ENCODE data around the gene ACVR2B. TPM values are rescaled to one million over a fixed set of nuclear protein-coding genes. Genes with fewer than 3 reads are reported as not detected.
A peak's percentile ranks its signal among the peaks of the same experiment; 100 is the strongest.

Gene ACVR2B
- total RNA-seq, 2 experiments from 2014 or later, result 7.2 to 7.8 TPM

GRCh38 chr3:38479431-38480092 lies 25.9 kb downstream of the ACVR2B start:
- TF ChIP-seq, protein P1, sequence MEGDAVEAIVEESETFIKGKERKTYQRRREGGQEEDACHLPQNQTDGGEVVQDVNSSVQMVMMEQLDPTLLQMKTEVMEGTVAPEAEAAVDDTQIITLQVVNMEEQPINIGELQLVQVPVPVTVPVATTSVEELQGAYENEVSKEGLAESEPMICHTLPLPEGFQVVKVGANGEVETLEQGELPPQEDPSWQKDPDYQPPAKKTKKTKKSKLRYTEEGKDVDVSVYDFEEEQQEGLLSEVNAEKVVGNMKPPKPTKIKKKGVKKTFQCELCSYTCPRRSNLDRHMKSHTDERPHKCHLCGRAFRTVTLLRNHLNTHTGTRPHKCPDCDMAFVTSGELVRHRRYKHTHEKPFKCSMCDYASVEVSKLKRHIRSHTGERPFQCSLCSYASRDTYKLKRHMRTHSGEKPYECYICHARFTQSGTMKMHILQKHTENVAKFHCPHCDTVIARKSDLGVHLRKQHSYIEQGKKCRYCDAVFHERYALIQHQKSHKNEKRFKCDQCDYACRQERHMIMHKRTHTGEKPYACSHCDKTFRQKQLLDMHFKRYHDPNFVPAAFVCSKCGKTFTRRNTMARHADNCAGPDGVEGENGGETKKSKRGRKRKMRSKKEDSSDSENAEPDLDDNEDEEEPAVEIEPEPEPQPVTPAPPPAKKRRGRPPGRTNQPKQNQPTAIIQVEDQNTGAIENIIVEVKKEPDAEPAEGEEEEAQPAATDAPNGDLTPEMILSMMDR (conservative IDR thresholded peaks at IDR 0.05; ENCODE audit: low read length), result peak; percentile 92
- TF ChIP-seq EZH2phosphoT487 (IDR thresholded peaks at IDR 0.05; ENCODE audit: borderline replicate concordance, low read depth, low read length), result no peak
- Histone ChIP-seq H2AFZ (ENCODE audit: low read length) (no peak overlapping the region), H3K4me2 (ENCODE audit: low read length) (no peak overlapping the region), H3K4me1 (ENCODE audit: insufficient read depth, low read length, poor library complexity, severe bottlenecking) (no peaks in the 10 kb centered on the region), H4K20me1 (ENCODE audit: insufficient read depth, low read length) (peaks cover under 1% of the 10 kb centered on the region; the same call in 1 of the 2 replicates), H3K4me3 (ENCODE audit: low read depth, low read length, poor library complexity, severe bottlenecking) (no peak overlapping the region), H3K36me3 (ENCODE audit: insufficient read depth, low read length) (peaks cover 10% of the 10 kb centered on the region; the same call in 1 of the 2 replicates), H3K9me2 (ENCODE audit: insufficient read depth, low read length) (no peaks in the 10 kb centered on the region), H3K79me2 (ENCODE audit: insufficient read depth, low read depth, low read length) (no peaks in the 10 kb centered on the region), H3K27ac (ENCODE audit: low read depth, low read length, poor library complexity, severe bottlenecking) (no peak overlapping the region), H3K9me3 (ENCODE audit: low read length) (no peaks in the 10 kb centered on the region)
- ChIA-PET POLR2A (interaction anchor here (0.6 kb wide), 1 partner anchor 17 kb away, joined by 4 read pairs; no protein-coding TSS in a partner anchor), CTCF (ENCODE audit: unreplicated experiment) (no interaction called here)
- no TSS peak for BruUV-seq (replicated peaks)
- intact Hi-C loops (cut with micrococcal nuclease; ENCODE audit: unreplicated experiment), result loop anchor here (1.0 kb wide), 2 partner anchors 133 to 361 kb away; partner anchors contain the start of gene XYLB
- DNase-seq (ENCODE audit: low spot score), result peak; percentile 53

- no peaks in the 10 kb centered on the region for H3K9me3 ChIP-seq (ENCODE audit: low read length)
- DNase-seq (ENCODE audit: low spot score), result no peak
- H3K79me2 ChIP-seq (ENCODE audit: insufficient read depth, low read depth, low read length), result no peaks in the 10 kb centered on the region
- ChIA-PET POLR2A (interaction anchor here (0.6 kb wide), 1 partner anchor 17 kb away, joined by 4 read pairs; no protein-coding TSS in a partner anchor), CTCF (ENCODE audit: unreplicated experiment) (no interaction called here)
- no peaks in the 10 kb centered on the region for H3K9me2 ChIP-seq (ENCODE audit: insufficient read depth, low read length)
- no peak overlapping the region for H3K4me3 ChIP-seq (ENCODE audit: low read depth, low read length, poor library complexity, severe bottlenecking)
- intact Hi-C loops (cut with micrococcal nuclease; ENCODE audit: unreplicated experiment), result loop anchor here (1.0 kb wide), 1 partner anchor 134 kb away; the partner anchor contains the start of gene XYLB
- no TSS peak for BruUV-seq (replicated peaks)
- TF ChIP-seq EZH2phosphoT487 (IDR thresholded peaks at IDR 0.05; ENCODE audit: borderline replicate concordance, low read depth, low read length), result no peak
- TF ChIP-seq, protein P1 (conservative IDR thresholded peaks at IDR 0.05; ENCODE audit: low read length), result peak; percentile 39; the same call in 1 of the 2 replicates
- H3K36me3 ChIP-seq (ENCODE audit: insufficient read depth, low read length), result peaks cover 10% of the 10 kb centered on the region; the same call in 1 of the 2 replicates
- no peak overlapping the region for H3K27ac ChIP-seq (ENCODE audit: low read depth, low read length, poor library complexity, severe bottlenecking)
- H2AFZ ChIP-seq (ENCODE audit: low read length), result no peak overlapping the region
- H4K20me1 ChIP-seq (ENCODE audit: insufficient read depth, low read length), result no peaks in the 10 kb centered on the region; the same call in 1 of the 2 replicates
- H3K4me1 ChIP-seq (ENCODE audit: insufficient read depth, low read length, poor library complexity, severe bottlenecking), result no peaks in the 10 kb centered on the region
- H3K4me2 ChIP-seq (ENCODE audit: low read length), result no peak overlapping the region
Measured at GRCh38 chr3:38480093-38480445, 26.4 kb downstream of the ACVR2B start.

- H3K9me3 ChIP-seq (ENCODE audit: low read length), result no peaks in the 10 kb centered on the region
- no peaks in the 10 kb centered on the region for H3K9me2 ChIP-seq (ENCODE audit: insufficient read depth, low read length)
- H4K20me1 ChIP-seq (ENCODE audit: insufficient read depth, low read length), result no peaks in the 10 kb centered on the region; the same call in 1 of the 2 replicates
- CTCF ChIA-PET (ENCODE audit: unreplicated experiment), result interaction anchor here (0.5 kb wide), 2 partner anchors 43 to 362 kb away, joined by 3 read pairs; no protein-coding TSS in a partner anchor
- no peaks in the 10 kb centered on the region for H3K4me1 ChIP-seq (ENCODE audit: insufficient read depth, low read length, poor library complexity, severe bottlenecking)
- H3K27ac ChIP-seq (ENCODE audit: low read depth, low read length, poor library complexity, severe bottlenecking), result no peak overlapping the region
- H3K4me3 ChIP-seq (ENCODE audit: low read depth, low read length, poor library complexity, severe bottlenecking), result no peak overlapping the region
- H3K79me2 ChIP-seq (ENCODE audit: insufficient read depth, low read depth, low read length), result no peaks in the 10 kb centered on the region
- BruUV-seq (replicated peaks), result no TSS peak
- no peak for TF ChIP-seq EZH2phosphoT487 (IDR thresholded peaks at IDR 0.05; ENCODE audit: borderline replicate concordance, low read depth, low read length)
- TF ChIP-seq, protein P1 (conservative IDR thresholded peaks at IDR 0.05; ENCODE audit: low read length), result no peak
- H2AFZ ChIP-seq (ENCODE audit: low read length), result no peak overlapping the region
- intact Hi-C loops (cut with micrococcal nuclease; ENCODE audit: unreplicated experiment), result loop anchor here (1.0 kb wide), 1 partner anchor 135 kb away; the partner anchor contains the start of gene XYLB
- no peak for DNase-seq (ENCODE audit: low spot score)
- H3K4me2 ChIP-seq (ENCODE audit: low read length), result no peak overlapping the region
- POLR2A ChIA-PET, result interaction anchor here (0.6 kb wide), 2 partner anchors 11 to 93 kb away, joined by 3 read pairs; no protein-coding TSS in a partner anchor
- H3K36me3 ChIP-seq (ENCODE audit: insufficient read depth, low read length), result peaks cover 10% of the 10 kb centered on the region; the same call in 1 of the 2 replicates
Measured at GRCh38 chr3:38480930-38481329, 27.2 kb downstream of the ACVR2B start.
